ENCODE measurements around the gene ELMO1.

GRCh38 chr7:37231613-37232012, 217.1 kb downstream of the ELMO1 start:
- no peak for TF ChIP-seq MBD4 (IDR thresholded peaks at IDR 0.05; ENCODE audit: borderline replicate concordance, low read length)
- TF ChIP-seq CTCF (CRISPR knock-in tag; IDR thresholded peaks at IDR 0.05), result no peak
- TF ChIP-seq NR2F6 (IDR thresholded peaks at IDR 0.05), result no peak
- no peak for TF ChIP-seq NR2F6 (CRISPR knock-in tag; IDR thresholded peaks at IDR 0.05)
- no peak for TF ChIP-seq TCF7L2 (IDR thresholded peaks at IDR 0.05; ENCODE audit: low read depth, low read length)
- no peak for TF ChIP-seq ZNF263 (CRISPR knock-in tag; IDR thresholded peaks at IDR 0.05)
- no peak for TF ChIP-seq ZBTB26 (CRISPR knock-in tag; IDR thresholded peaks at IDR 0.05; ENCODE audit: borderline replicate concordance)
- no peak for TF ChIP-seq FOXA3 (CRISPR knock-in tag; IDR thresholded peaks at IDR 0.05)
- TF ChIP-seq USF2 (IDR thresholded peaks at IDR 0.05; ENCODE audit: low read depth, low read length), result no peak
- no peak for TF ChIP-seq USF2 (CRISPR knock-in tag; IDR thresholded peaks at IDR 0.05; ENCODE audit: borderline replicate concordance)
- no peak for TF ChIP-seq SIN3A (IDR thresholded peaks at IDR 0.05; ENCODE audit: borderline replicate concordance, low read depth, low read length)
- TF ChIP-seq MAZ (IDR thresholded peaks at IDR 0.05; ENCODE audit: borderline replicate concordance, low read depth, low read length), result no peak
- TF ChIP-seq MAZ (CRISPR knock-in tag; IDR thresholded peaks at IDR 0.05; ENCODE audit: low read depth), result no peak
- no peak for TF ChIP-seq SIN3B (IDR thresholded peaks at IDR 0.05; ENCODE audit: low read length)
- TF ChIP-seq SP1 (IDR thresholded peaks at IDR 0.05), result no peak
- no peak for TF ChIP-seq SP1 (CRISPR knock-in tag; IDR thresholded peaks at IDR 0.05)
- TF ChIP-seq ATF7 (IDR thresholded peaks at IDR 0.05), result no peak
- TF ChIP-seq ATF7 (CRISPR knock-in tag; IDR thresholded peaks at IDR 0.05), result no peak

All from HepG2 (cell line).